Thoracic aorta (tissue), 2 donors: Measurements from ENCODE around the gene KIRREL3. TPM values are rescaled to one million over a fixed set of nuclear protein-coding genes. Genes with fewer than 3 reads are reported as not detected.

Experiments used
- ATAC-seq: fragments of 150-250 bp; one replicate; pipeline ENCODE4 v1.8.0; 2017; ENCODE audit warnings: low read depth; ENCODE audit not compliant: insufficient number of reproducible peaks, low FRiP score
- DNase-seq: peaks from one replicate; pipeline ENCODE4 v3.0.0-alpha.2; 2020; ENCODE audit warnings: low spot score
- H3K27ac ChIP-seq, 2 donors: fragments of 200-600 bp; sonication (generic); 1 replicate in 1 of 2; 2 replicates in 1 of 2; pipeline ENCODE4 v1.5.1; 2016; ENCODE audit warnings: mild to moderate bottlenecking in 2 of 2, moderate library complexity in 2 of 2
- H3K27me3 ChIP-seq: fragments of 200-600 bp; sonication (generic); replicated peaks from 2 replicates; pipeline ENCODE4 v1.6.0; 2016; ENCODE audit warnings: mild to moderate bottlenecking; ENCODE audit not compliant: insufficient read depth
- H3K36me3 ChIP-seq: fragments of 200-600 bp; sonication (generic); one replicate; pipeline ENCODE4 v1.5.1; 2016
- H3K4me1 ChIP-seq, 2 donors: fragments of 200-600 bp; sonication (generic); 1 replicate in 1 of 2; 2 replicates in 1 of 2; pipeline versions ENCODE4 v1.5.1 to v1.6.0; 2016; ENCODE audit warnings: low read depth in 2 of 2, mild to moderate bottlenecking in 1 of 2; ENCODE audit not compliant: control insufficient read depth in 1 of 2
- H3K4me3 ChIP-seq: fragments of 200-600 bp; sonication (generic); 2 replicates; pipeline ENCODE4 v1.5.1; 2016; ENCODE audit warnings: mild to moderate bottlenecking
- H3K9me3 ChIP-seq: fragments of 200-600 bp; sonication (generic); 2 replicates; pipeline ENCODE4 v1.5.1; 2016
- CTCF ChIP-seq: fragments of 200-600 bp; sonication (generic); IDR thresholded peaks from one replicate; pipeline ENCODE4 v1.5.1; 2019; ENCODE audit warnings: antibody characterized with exemption
- total RNA-seq, 2 donors: library from RNA; depleted of rRNA; stranded (reverse); fragments of >200 nt; gene quantifications; one replicate each; pipeline versions ENCODE4 v1.1.0 to v1.2.3, GENCODE V29; 2016

KIRREL3 gene
- total RNA-seq, 2 donors from 2014 or later: not detected

DNA sequence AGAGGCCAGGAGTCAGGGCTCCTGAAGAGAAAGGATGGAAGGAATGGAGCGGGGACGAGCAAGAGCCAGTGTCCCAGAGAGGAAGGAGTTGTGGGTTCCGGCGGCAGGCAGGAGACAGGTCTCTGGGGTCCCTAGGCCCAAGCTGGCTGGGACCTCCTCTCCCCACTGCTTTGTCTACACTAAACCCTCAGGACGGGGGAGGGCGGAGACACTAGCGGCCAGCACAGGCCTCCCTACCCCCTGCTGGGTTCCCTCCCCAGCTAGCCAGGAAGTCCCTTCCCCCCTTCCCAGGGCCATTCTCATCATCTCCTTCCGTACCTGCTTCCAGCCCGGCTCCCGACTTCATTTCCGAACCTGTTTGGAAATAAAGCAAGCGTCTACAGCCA lies 565.6 kb downstream of the KIRREL3 start:
- no peaks in the 10 kb centered on the region for H3K27me3 ChIP-seq
- H3K36me3 ChIP-seq: no peaks in the 10 kb centered on the region
- H3K4me3 ChIP-seq: no peak overlapping the region
- H3K4me1 ChIP-seq: peaks cover 8 to 11% of the 10 kb centered on the region in 2 donors
- no peak for TF ChIP-seq CTCF
- DNase-seq (no peak), ATAC-seq (no peak)
- H3K9me3 ChIP-seq: no peaks in the 10 kb centered on the region
- no peak overlapping the region for H3K27ac ChIP-seq

- no peak for ATAC-seq
- H3K4me3 ChIP-seq: no peak overlapping the region
- H3K4me1 ChIP-seq: peaks cover 8 to 11% of the 10 kb centered on the region in 2 donors
- H3K9me3 ChIP-seq: no peaks in the 10 kb centered on the region
- no peaks in the 10 kb centered on the region for H3K27me3 ChIP-seq
- TF ChIP-seq CTCF: no peak
- no peaks in the 10 kb centered on the region for H3K36me3 ChIP-seq
- DNase-seq: no peak
- H3K27ac ChIP-seq: no peak overlapping the region
These were observed 566.3 kb downstream of the KIRREL3 start for GRCh38 chr11:126433989-126434949.

GRCh38 chr11:126433244-126433846 lies 567.2 kb downstream of the KIRREL3 start:
- Histone ChIP-seq H3K9me3 (no peaks in the 10 kb centered on the region), H3K4me3 (no peak overlapping the region), H3K4me1 (peaks cover 8 to 11% of the 10 kb centered on the region in 2 donors), H3K27ac (no peak overlapping the region), H3K36me3 (no peaks in the 10 kb centered on the region), H3K27me3 (no peaks in the 10 kb centered on the region)
- DNase-seq (no peak), ATAC-seq (no peak)
- no peak for TF ChIP-seq CTCF

GRCh38 chr11:126432525-126432924 lies 568.0 kb downstream of the KIRREL3 start:
- peaks cover 8 to 11% of the 10 kb centered on the region in 2 donors for H3K4me1 ChIP-seq
- H3K27me3 ChIP-seq: no peaks in the 10 kb centered on the region
- H3K9me3 ChIP-seq: no peaks in the 10 kb centered on the region
- ATAC-seq (no peak), DNase-seq (no peak)
- TF ChIP-seq CTCF: no peak
- no peak overlapping the region for H3K4me3 ChIP-seq
- H3K36me3 ChIP-seq: no peaks in the 10 kb centered on the region
- H3K27ac ChIP-seq: no peak overlapping the region

DNA sequence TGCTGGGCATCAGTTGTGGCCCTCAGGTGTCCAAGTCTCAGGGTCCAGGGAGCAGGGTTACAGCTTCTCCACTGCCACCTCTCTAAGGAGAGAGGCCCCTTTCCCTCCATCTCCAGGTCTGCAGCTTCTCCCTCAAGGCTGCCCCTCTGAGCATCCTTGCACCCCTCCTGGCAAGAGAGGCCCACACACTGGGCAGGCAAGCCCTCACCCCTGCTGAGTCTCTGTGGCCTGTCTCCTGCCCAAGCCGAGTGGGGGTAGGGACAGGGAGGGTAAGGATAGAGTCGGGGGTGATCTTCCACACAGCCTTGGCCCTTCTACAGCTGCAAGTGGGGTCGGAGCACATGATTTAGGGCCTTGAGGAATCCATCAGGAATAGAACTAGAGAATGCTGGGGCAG lies 568.5 kb downstream of the KIRREL3 start:
- Histone ChIP-seq H3K27me3 (no peaks in the 10 kb centered on the region), H3K9me3 (no peaks in the 10 kb centered on the region), H3K27ac (peak overlapping the region; percentile 19 to 65), H3K4me3 (no peak overlapping the region), H3K36me3 (no peaks in the 10 kb centered on the region), H3K4me1 (peaks cover 8 to 15% of the 10 kb centered on the region in 2 donors)
- no peak for ATAC-seq
- no peak for TF ChIP-seq CTCF
- DNase-seq: no peak
